22Rv1 (cell line): Measurements from ENCODE around the gene ECD.

Source experiments
- CTCF ChIP-seq: fragments of 450-650 bp; IDR thresholded peaks from 2 replicates; pipeline ENCODE4 v1.5.1; 2017; ENCODE audit warnings: mild to moderate bottlenecking
- ZFX ChIP-seq: fragments of 450-650 bp; IDR thresholded peaks from 2 replicates; pipeline ENCODE4 v1.6.1; 2017; ENCODE audit warnings: antibody characterized with exemption, borderline replicate concordance

GRCh38 chr10:73131913-73132686, 35.7 kb downstream of the ECD start:
- TF ChIP-seq CTCF (no peak), ZFX (no peak)
